HepG2 (cell line): Measurements from ENCODE around the gene LY6G5B. TPM values are rescaled to one million over a fixed set of nuclear protein-coding genes. Genes with fewer than 3 reads are reported as not detected.

Experiments used
- CSRNP1 ChIP-seq: sonication (generic); formaldehyde crosslinking; IDR thresholded peaks from 2 replicates; pipeline ENCODE4 v1.8.1; 2023; ENCODE audit warnings: mild to moderate bottlenecking, missing genetic modification reagents
- FOSL1 ChIP-seq: sonication (generic); formaldehyde crosslinking; IDR thresholded peaks from 2 replicates; pipeline ENCODE4 v1.9.0; 2021; ENCODE audit warnings: missing genetic modification reagents, borderline replicate concordance
- HBP1 ChIP-seq: IDR thresholded peaks from 2 replicates; pipeline ENCODE4 v1.6.1; 2016; ENCODE audit warnings: low read depth, control low read depth
- MXD3 ChIP-seq: IDR thresholded peaks from 2 replicates; pipeline ENCODE4 v1.6.1; 2016; ENCODE audit warnings: mild to moderate bottlenecking, missing biosample characterization, missing genetic modification reagents
- NR2F1 ChIP-seq, 2 experiments: fragments of 450-650 bp in 1 of 2; formaldehyde crosslinking in 1 of 2; IDR thresholded peaks; 2 replicates each; pipeline versions ENCODE4 v1.5.0 to v1.6.1; 2016 to 2020; ENCODE audit warnings: mild to moderate bottlenecking in 1 of 2, missing compliant biosample characterization in 1 of 2, missing genetic modification reagents in 1 of 2, moderate library complexity in 1 of 2
- RARA ChIP-seq: IDR thresholded peaks from 2 replicates; pipeline ENCODE4 v1.6.1; 2016; ENCODE audit warnings: missing genetic modification reagents, missing compliant biosample characterization
- SIN3A ChIP-seq: IDR thresholded peaks from 2 replicates; pipeline ENCODE4 v1.6.1; 2011; ENCODE audit warnings: low read depth, mild to moderate bottlenecking, control low read depth, low read length, borderline replicate concordance
- TCF12 ChIP-seq, 2 experiments: fragments of 450-650 bp in 1 of 2; sonication (generic) in 1 of 2; formaldehyde crosslinking in 1 of 2; IDR thresholded peaks; 2 replicates each; pipeline versions ENCODE4 v1.6.1 to v1.8.0; 2017 to 2022; ENCODE audit warnings: antibody characterized with exemption in 1 of 2, mild to moderate bottlenecking in 1 of 2, missing genetic modification reagents in 1 of 2, moderate library complexity in 1 of 2
- THAP11 ChIP-seq: IDR thresholded peaks from 2 replicates; pipeline ENCODE4 v1.6.1; 2016; ENCODE audit warnings: missing biosample characterization, missing genetic modification reagents
- THAP9 ChIP-seq: sonication (generic); formaldehyde crosslinking; IDR thresholded peaks from 2 replicates; pipeline ENCODE4; 2020; ENCODE audit warnings: missing genetic modification reagents, mild to moderate bottlenecking, borderline replicate concordance
- U2AF1 ChIP-seq: fragments of 200-400 bp; formaldehyde crosslinking; optimal IDR thresholded peaks from 2 replicates; pipeline ENCODE3; 2017; ENCODE audit warnings: mild to moderate bottlenecking, low read depth, low read length
- ZFP82 ChIP-seq: sonication (generic); formaldehyde crosslinking; IDR thresholded peaks from 2 replicates; pipeline ENCODE4 v1.5.1; 2020; ENCODE audit warnings: mild to moderate bottlenecking, missing genetic modification reagents, borderline replicate concordance
- ZNF18 ChIP-seq: sonication (generic); formaldehyde crosslinking; IDR thresholded peaks from 2 replicates; pipeline ENCODE4 v1.8.0; 2022; ENCODE audit warnings: mild to moderate bottlenecking, missing genetic modification reagents; ENCODE audit not compliant: insufficient replicate concordance
- ZNF670 ChIP-seq: sonication (generic); formaldehyde crosslinking; IDR thresholded peaks from 2 replicates; pipeline ENCODE4 v1.8.0; 2022; ENCODE audit warnings: mild to moderate bottlenecking, missing genetic modification reagents, borderline replicate concordance
- ZNF773 ChIP-seq: sonication (generic); formaldehyde crosslinking; IDR thresholded peaks from 2 replicates; pipeline ENCODE4 v1.4.0; 2020; ENCODE audit warnings: missing genetic modification reagents, borderline replicate concordance
- ZNF800 ChIP-seq: sonication (generic); formaldehyde crosslinking; IDR thresholded peaks from 2 replicates; pipeline ENCODE4 v1.4.0; 2020; ENCODE audit warnings: missing genetic modification reagents
- polyA plus RNA-seq, 8 experiments: library from polyadenylated mRNA; depleted of rRNA in 3 of 8; stranded (reverse) in 7 of 8; unstranded in 1 of 8; fragments of >200 nt; fragmentation: Illumina TruSeq in 4 of 8; extraction: Trizol in 4 of 8; gene quantifications; 2 replicates each; pipeline versions ENCODE4 v1.2.1 to v1.2.3, GENCODE V29; 2011 to 2016; ENCODE audit warnings: low read depth in 4 of 8, missing spikeins in 1 of 8, mixed read lengths in 1 of 8; ENCODE audit not compliant: insufficient read depth in 1 of 8
- total RNA-seq, 5 experiments: library from RNA; depleted of rRNA; stranded (reverse); fragments of >200 nt; fragmentation: Illumina TruSeq; extraction: Trizol; gene quantifications; 2 replicates each; pipeline ENCODE4 v1.2.3, GENCODE V29; 2016; ENCODE audit warnings: low read depth in 1 of 5

Gene LY6G5B
- total and polyA plus RNA-seq, 2 of the 13 experiments (the other 11 are each of a cell fraction or from before 2014, with no cell fraction given), result 7.8 to 15.7 TPM

GRCh38 chr6:31660381-31661261 is 9.2 kb upstream of the LY6G5B start, which contains the start of gene C6orf47 (continued):
- no peak for TF ChIP-seq ZNF18 (CRISPR knock-in tag)
- peak; percentile 32 for TF ChIP-seq RARA
- TF ChIP-seq U2AF1, result no peak
- peak; percentile 85; the same call in 1 of the 2 replicates for TF ChIP-seq ZNF773 (CRISPR knock-in tag)
- peak; percentile 69; the same call in 1 of the 2 replicates for TF ChIP-seq ZNF670
- TF ChIP-seq ZNF800 (CRISPR knock-in tag), result peak; percentile 97
- no peak for TF ChIP-seq TCF12 (IDR thresholded peaks at IDR 0.05)
- TF ChIP-seq TCF12 (CRISPR knock-in tag; IDR thresholded peaks at IDR 0.05), result no peak; the same call in 1 of the 2 replicates
- peak; percentile 73; the same call in 1 of the 2 replicates for TF ChIP-seq SIN3A
- peak; percentile 73; the same call in 1 of the 2 replicates for TF ChIP-seq CSRNP1
- peak; percentile 83 for TF ChIP-seq THAP11 (CRISPR knock-in tag)
- peak; percentile 84 for TF ChIP-seq MXD3
- TF ChIP-seq HBP1 (CRISPR knock-in tag), result no peak
- TF ChIP-seq ZFP82 (CRISPR knock-in tag), result peak; percentile 78; the same call in 1 of the 2 replicates
- TF ChIP-seq THAP9, result no peak
- TF ChIP-seq FOSL1 (CRISPR knock-in tag), result peak; percentile 45; the same call in 1 of the 2 replicates
- no peak for TF ChIP-seq NR2F1 (CRISPR knock-in tag; IDR thresholded peaks at IDR 0.05)
